ENCODE data around the gene CSE1L. TPM values are rescaled to one million over a fixed set of nuclear protein-coding genes. Genes with fewer than 3 reads are reported as not detected.

Gene CSE1L, protein sequence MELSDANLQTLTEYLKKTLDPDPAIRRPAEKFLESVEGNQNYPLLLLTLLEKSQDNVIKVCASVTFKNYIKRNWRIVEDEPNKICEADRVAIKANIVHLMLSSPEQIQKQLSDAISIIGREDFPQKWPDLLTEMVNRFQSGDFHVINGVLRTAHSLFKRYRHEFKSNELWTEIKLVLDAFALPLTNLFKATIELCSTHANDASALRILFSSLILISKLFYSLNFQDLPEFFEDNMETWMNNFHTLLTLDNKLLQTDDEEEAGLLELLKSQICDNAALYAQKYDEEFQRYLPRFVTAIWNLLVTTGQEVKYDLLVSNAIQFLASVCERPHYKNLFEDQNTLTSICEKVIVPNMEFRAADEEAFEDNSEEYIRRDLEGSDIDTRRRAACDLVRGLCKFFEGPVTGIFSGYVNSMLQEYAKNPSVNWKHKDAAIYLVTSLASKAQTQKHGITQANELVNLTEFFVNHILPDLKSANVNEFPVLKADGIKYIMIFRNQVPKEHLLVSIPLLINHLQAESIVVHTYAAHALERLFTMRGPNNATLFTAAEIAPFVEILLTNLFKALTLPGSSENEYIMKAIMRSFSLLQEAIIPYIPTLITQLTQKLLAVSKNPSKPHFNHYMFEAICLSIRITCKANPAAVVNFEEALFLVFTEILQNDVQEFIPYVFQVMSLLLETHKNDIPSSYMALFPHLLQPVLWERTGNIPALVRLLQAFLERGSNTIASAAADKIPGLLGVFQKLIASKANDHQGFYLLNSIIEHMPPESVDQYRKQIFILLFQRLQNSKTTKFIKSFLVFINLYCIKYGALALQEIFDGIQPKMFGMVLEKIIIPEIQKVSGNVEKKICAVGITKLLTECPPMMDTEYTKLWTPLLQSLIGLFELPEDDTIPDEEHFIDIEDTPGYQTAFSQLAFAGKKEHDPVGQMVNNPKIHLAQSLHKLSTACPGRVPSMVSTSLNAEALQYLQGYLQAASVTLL
- 64.0 and 77.5 TPM in 2 replicates for total RNA-seq

GRCh38 chr20:49046087-49046900, at the start of gene CSE1L:
Gene CSE1L (plus strand): TSS chr20:49046312. CDS start chr20:49058464, 12,152 bp downstream.

Other genes with a start within 250 kb of the CSE1L start
- 75.0 and 102 TPM in 2 replicates for gene PREX1, start 218.3 kb upstream of the CSE1L start, total RNA-seq
- gene ARFGEF2, start 124.6 kb upstream of the CSE1L start, total RNA-seq = 48.5 and 50.1 TPM in 2 replicates
- gene STAU1, start 142.0 kb downstream of the CSE1L start, total RNA-seq = 40.2 and 53.3 TPM in 2 replicates
- gene DDX27, start 173.1 kb downstream of the CSE1L start, total RNA-seq = 26.1 and 36.3 TPM in 2 replicates
- 49.4 and 54.6 TPM in 2 replicates for gene ZNFX1, start 231.7 kb downstream of the CSE1L start, total RNA-seq

Data from aortic smooth muscle cell (primary cell).